Measurements from ENCODE around the gene VPS26C. TPM values are rescaled to one million over a fixed set of nuclear protein-coding genes. Genes with fewer than 3 reads are reported as not detected.
"Not testable (repeated sequence)": the region's sequence is repeated elsewhere in the genome, so short reads cannot be mapped to it uniquely, and the experiment has no call there.

VPS26C gene
- polyA plus RNA-seq, 2 of the 4 experiments (the other 2 are of a cell fraction) = 24.2 to 29.5 TPM

GRCh38 chr21:37224861-37225839, 42.0 kb downstream of the VPS26C start (continued):
- TF ChIP-seq RCOR1 (IDR thresholded peaks at IDR 0.05; ENCODE audit: low read depth, low read length) (no peak), PHF8 (IDR thresholded peaks at IDR 0.05; ENCODE audit: borderline replicate concordance, low read depth) (no peak), KDM5A (IDR thresholded peaks at IDR 0.05) (no peak), HEYL (CRISPR knock-in tag; IDR thresholded peaks at IDR 0.05) (no peak)

GRCh38 chr21:37223804-37224345, 43.3 kb downstream of the VPS26C start:
- CTCF ChIA-PET = no interaction called here

GRCh38 chr21:37222248-37222647, 44.9 kb downstream of the VPS26C start:
- H3K4me1 ChIP-seq; H3K9me3 ChIP-seq; H3K27ac ChIP-seq; FAIRE-seq; H3K4me3 ChIP-seq; CTCF ChIA-PET; POLR2A ChIA-PET; ATAC-seq; DNase-seq (ENCODE audit: low read depth in 1 of 2, low spot score in 1 of 2); H3K4me2 ChIP-seq: not testable (repeated sequence)
- WGBS (ENCODE audit: missing lambda C conversion rate) = 87% methylated on average over 3 of the region's 3 CpGs

More at GRCh38 chr21:37223804-37224345, 43.3 kb downstream of the VPS26C start:
- H3K4me1 ChIP-seq = peaks cover 5% of the 10 kb centered on the region; the same call in 1 of the 3 replicates
- H3K4me3 ChIP-seq = no peak overlapping the region
- no peak overlapping the region for H3K27ac ChIP-seq
- no peak overlapping the region for H3K4me2 ChIP-seq
- ATAC-seq (no peak), DNase-seq (ENCODE audit: low read depth in 1 of 2, low spot score in 1 of 2) (no peak), FAIRE-seq (no peak)
- H3K9me3 ChIP-seq = no peaks in the 10 kb centered on the region
- WGBS (ENCODE audit: missing lambda C conversion rate) = 93% methylated on average over 2 of the region's 2 CpGs
- POLR2A ChIA-PET = no interaction called here
- no peak for TF ChIP-seq RARB (CRISPR knock-in tag; IDR thresholded peaks at IDR 0.05)
- TF ChIP-seq HOXA7 (CRISPR knock-in tag; IDR thresholded peaks at IDR 0.05) = no peak

- DNase-seq (ENCODE audit: low read depth in 1 of 2, low spot score in 1 of 2) = peak; percentile 79 to 94
- no peaks in the 10 kb centered on the region for H3K9me3 ChIP-seq
- POLR2A ChIA-PET = interaction anchor here (1.0 to 1.5 kb wide), 2 partner anchors 47 to 343 kb away, joined by 3 to 4 read pairs; no protein-coding TSS in a partner anchor
- ATAC-seq = peak; percentile 92 to 96
- peak overlapping the region; percentile 79 for H3K4me2 ChIP-seq
- 2% methylated on average over 16 of the region's 46 CpGs for WGBS (ENCODE audit: missing lambda C conversion rate)
- FAIRE-seq = no peak
- CTCF ChIA-PET = interaction anchor here (1.0 to 1.9 kb wide), 7 partner anchors 9 to 1135 kb away, joined by 3 to 7 read pairs (median 4); no protein-coding TSS in a partner anchor
- peaks cover 5% of the 10 kb centered on the region; the same call in 1 of the 3 replicates for H3K4me1 ChIP-seq
- peak overlapping the region; percentile 89 for H3K4me3 ChIP-seq
- peak overlapping the region; percentile 83 to 99 for H3K27ac ChIP-seq
- TF ChIP-seq REST (IDR thresholded peaks at IDR 0.05) = peak; percentile 29; the same call in 1 of the 2 replicates
- TF ChIP-seq TFCP2L1 (CRISPR knock-in tag; IDR thresholded peaks at IDR 0.05) = 0 out of 2 replicates have a peak, but pooled peaks have one; percentile 59
- TF ChIP-seq EHF (CRISPR knock-in tag; IDR thresholded peaks at IDR 0.05) = peak; percentile 26; the same call in 1 of the 2 replicates
- peak; percentile 96 for TF ChIP-seq MAX (IDR thresholded peaks at IDR 0.05)
- TF ChIP-seq MAFK (IDR thresholded peaks at IDR 0.05; ENCODE audit: partially characterized antibody) = peak; percentile 2
- no peak for TF ChIP-seq CBX8 (IDR thresholded peaks at IDR 0.05)
- peak; percentile 91 for TF ChIP-seq E2F6 (IDR thresholded peaks at IDR 0.05; ENCODE audit: borderline replicate concordance, low read depth)
- 0 out of 3 replicates have a peak, but pooled peaks have one; percentile 9 for TF ChIP-seq CTCF (IDR thresholded peaks at IDR 0.05)
- no peak for TF ChIP-seq FOSB (CRISPR knock-in tag; IDR thresholded peaks at IDR 0.05)
- TF ChIP-seq HES2 (IDR thresholded peaks at IDR 0.05) = no peak
- TF ChIP-seq POLR2A (IDR thresholded peaks at IDR 0.05; ENCODE audit: low read length) = peak; percentile 94
- TF ChIP-seq MYC (IDR thresholded peaks at IDR 0.05; ENCODE audit: borderline replicate concordance, low read length) = no peak; the same call in 1 of the 2 replicates
- peak; percentile 96 for TF ChIP-seq USF2 (IDR thresholded peaks at IDR 0.05)
- TF ChIP-seq NR3C1 (IDR thresholded peaks at IDR 0.05) = no peak
Observed at GRCh38 chr21:37220981-37221664, 46.0 kb downstream of the VPS26C start.
